Activated naive CD4-positive, alpha-beta T cell treated with anti-CD3 and anti-CD28 coated beads, Interleukin-2, amount 50 U/mL, for 16 hours (primary cell): ENCODE data around the gene OR6C74.

Experiments
- DNase-seq: peaks from one replicate; pipeline ENCODE4 v3.0.0-alpha.2; 2020

Gene OR6C74

DNA sequence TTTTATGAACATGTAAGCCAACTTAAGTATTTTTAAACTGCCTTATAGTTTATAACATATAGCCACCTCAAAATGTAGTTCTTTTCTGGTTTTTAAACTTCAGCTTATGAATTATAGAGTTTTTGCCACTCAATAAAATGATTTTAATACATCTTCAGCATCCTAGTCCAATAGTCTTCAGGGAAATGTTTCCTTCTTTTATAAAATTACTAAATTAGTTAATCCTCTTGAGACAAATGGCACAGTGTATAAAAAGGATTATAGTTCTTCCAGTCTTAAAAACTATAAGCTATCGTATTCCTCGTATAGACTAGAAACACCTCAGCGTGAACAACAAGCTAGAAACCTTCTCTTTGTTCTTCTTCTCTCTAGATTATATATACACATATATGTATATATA, at the start of gene OR6C74:
TSS of gene OR6C74 (plus strand) at position 301 of the 400 bp plus-strand sequence. CDS start 2,679 bp downstream, outside the sequence.
- DNase-seq, result no peak

DNA sequence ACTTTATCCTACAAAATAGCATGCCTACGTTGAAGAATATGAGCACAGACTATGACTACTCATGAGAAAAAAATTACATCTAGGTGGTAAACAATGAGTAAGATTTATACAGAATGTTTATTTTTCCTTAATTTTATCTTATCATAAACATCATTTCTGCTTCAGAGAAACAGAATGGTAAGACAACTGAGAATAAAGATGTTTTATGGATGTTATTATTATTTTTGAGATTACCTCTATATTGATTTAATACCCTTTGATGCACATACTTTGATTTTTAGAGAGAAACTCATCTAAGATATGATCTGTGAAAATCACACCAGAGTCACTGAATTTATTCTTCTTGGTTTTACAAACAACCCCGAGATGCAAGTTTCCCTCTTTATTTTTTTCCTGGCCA, 23.7 kb upstream of the OR6C74 start, which contains the start of gene OR10A7:
TSS of gene OR10A7 (plus strand) at position 301 of the 400 bp plus-strand sequence. CDS start at position 301, 0 bp downstream.
- DNase-seq, result no peak

DNA sequence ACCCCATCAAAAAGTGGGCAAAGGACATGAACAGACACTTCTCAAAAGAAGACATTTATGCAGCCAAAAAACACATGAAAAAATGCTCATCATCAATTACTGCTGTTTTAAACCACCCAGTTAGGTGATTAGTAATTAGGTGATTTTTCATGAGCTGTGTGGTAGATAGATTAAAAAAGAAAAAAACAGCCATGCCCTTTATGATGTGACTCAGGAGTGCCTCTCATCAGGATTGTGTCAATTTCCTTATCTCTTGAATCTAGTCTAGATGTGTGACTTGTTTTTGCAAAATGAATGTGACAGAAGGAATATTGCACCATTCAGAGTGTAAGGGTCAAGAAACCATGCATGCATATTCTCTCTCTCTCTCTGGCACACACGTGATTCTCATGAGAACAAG, 17.9 kb upstream of the OR6C74 start:
- no peak for DNase-seq

DNA sequence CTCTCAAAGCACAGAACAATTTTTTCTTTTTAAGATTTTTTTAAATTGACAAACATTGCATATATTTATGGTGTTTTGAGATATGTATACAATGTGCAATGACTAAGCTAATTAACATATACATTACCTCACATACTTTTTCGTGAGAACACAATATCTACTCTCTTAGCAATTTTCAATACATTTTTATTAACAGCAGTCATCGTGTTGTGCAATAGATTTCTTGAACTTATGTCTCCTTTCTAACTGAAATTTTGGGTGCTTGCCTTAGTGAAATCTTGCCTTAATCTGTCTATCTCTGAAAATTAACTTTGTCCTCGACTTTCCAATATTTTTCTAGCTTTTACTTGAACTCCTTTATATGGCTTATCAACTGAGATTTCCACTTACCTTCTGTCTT, 16.8 kb upstream of the OR6C74 start:
- DNase-seq, result no peak

DNA sequence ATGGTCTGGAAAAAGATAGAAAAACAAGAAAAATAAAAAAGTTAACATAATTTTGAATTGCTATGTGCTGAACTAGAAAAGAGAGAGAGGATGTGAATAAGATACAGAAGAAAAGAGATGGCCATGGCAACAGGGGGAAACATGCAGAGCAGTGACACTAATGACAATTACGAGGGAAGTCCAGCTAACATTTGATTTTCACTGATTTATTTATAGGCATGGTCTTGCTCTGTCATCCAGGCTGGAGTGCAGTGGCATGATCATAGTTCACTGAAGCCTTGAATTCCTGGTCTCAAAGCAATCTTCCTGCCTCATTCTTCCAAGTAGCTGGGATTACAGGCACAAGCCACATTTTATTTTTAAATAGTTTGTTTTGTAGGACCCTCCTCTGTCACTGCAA, 1.8 kb downstream of the OR6C74 start:
- DNase-seq, result no peak

DNA sequence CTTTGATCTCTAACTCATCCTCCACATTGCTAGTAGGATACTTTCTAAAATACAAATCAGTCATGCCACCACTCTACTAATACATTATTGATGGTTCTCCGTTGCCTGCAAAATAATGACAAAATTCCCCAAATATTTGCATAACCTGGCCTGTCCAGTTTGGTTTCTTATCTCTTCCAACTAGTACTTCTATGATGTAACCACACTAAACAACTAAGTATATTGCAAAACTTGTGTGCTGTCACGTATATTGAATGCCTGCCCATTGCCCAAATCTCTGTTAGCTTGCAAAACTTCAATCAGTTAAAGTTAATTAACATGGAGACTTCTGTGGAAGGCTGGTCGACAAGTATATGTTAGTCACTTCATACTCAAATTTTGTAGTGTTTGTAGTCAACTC, 6.5 kb downstream of the OR6C74 start:
- DNase-seq, result no peak

DNA sequence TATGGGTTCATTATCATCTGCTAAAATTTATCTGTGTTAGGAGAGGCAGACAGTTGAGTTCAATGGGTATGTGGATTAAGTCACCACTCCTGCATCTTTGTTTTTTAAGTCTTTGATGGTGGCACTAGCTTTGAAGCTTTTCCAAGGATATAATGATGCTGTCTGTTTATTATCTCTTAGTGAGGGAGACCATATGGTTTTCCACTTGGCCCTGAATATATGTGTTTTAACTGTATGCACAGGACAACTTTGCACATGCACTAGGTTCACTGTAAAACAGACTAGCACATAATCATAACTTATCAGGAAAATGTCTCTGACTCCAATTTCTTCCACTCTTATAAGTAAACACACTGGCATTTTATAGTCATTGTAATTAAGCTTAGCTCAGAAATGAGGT, 8.9 kb downstream of the OR6C74 start:
- no peak for DNase-seq

DNA sequence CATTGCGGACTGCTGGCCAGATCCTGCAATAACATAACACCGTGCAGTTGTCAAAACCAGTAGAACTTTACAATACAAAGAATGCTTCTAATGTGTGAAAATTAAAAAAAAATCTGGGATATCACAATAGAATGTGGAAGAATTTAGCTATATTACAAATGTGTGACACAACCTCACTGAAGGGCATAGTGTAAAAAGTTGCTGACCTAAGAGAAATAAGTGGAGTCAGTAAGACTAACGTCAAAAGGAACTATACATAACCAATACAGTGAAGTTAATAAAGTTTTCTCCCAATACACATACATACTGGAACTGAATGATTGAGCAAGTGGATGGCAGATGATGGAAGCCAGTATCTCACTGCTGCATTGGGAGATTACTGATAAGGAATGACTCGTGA, 12.4 kb downstream of the OR6C74 start:
- no peak for DNase-seq

DNA sequence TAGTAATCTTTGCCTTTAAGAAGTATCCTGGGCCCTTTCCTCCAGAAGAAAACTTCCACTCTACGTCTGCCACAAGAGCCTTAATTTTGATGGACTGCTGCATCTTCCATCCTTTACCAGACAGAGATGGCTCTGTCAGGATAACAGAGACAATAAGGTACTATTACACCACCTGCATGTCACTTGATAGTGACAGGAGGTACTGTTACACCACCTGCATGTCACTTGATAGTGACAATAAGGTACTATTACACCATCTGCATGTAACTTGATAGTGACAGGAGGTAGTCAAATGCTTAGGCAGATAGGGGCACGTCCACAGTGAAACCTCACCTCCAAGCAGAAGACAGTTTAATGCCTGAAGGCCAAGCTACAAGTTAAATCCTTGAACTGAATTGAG, 13.9 kb downstream of the OR6C74 start:
- DNase-seq, result no peak

DNA sequence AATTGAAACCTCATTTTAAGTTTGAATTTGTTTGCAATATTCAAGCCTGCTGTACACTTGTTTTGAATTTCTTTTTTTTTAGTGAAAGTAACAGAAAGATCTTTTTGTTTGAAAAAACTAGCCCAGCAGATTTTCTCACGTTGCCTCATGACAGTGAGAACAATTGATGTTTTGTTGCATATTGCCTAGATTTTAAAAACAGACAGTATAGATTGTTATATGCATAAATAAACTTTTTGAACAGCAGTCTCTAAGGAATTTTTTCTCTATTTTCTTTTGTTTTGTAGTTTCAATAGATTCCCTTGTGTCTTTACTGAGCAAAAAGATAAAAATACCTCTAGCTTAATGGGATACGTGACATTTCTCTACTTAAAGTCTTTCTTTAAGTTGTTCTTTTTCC, 36.6 kb downstream of the OR6C74 start:
- DNase-seq, result no peak

DNA sequence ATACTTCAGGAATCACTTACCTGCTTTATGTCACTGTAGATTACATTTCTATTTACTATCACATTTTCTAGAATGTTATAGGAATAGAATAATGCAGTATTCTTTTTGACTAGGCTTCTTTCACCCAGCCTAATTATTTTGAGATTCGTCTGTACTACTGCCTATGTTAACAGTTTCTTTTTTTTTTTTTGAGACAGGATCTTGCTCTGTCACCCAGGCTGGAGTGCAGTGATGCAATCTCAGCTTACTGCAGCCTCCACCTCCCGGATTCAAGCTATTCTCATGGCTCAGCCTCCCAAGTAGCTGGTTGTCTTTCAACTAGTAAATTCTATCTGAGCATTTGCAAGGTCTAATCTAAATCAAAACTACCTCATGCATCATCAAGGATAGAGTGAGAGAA, 45.6 kb downstream of the OR6C74 start:
- DNase-seq, result no peak
